PC-3 (cell line): Measurements from ENCODE around the gene DGCR2.

Experiments
- EZH2 ChIP-seq: fragments of 300-600 bp; sonication (generic); IDR thresholded peaks from one replicate; pipeline ENCODE4 v1.6.1; 2017; ENCODE audit warnings: antibody characterized with exemption, mild to moderate bottlenecking, low read length; ENCODE audit not compliant: unreplicated experiment
- EZH2phosphoT487 ChIP-seq: fragments of 300-600 bp; sonication (generic); IDR thresholded peaks from 2 replicates; pipeline ENCODE4 v1.6.1; 2018; ENCODE audit warnings: mild to moderate bottlenecking, antibody characterized with exemption, low read length, borderline replicate concordance
- TF ChIP-seq, protein P1 (sequence below): fragments of 300-600 bp; sonication (generic); conservative IDR thresholded peaks from 2 replicates; pipeline ENCODE4 v1.5.1; 2017; ENCODE audit warnings: antibody characterized with exemption, low read depth, mild to moderate bottlenecking, low read length

DNA sequence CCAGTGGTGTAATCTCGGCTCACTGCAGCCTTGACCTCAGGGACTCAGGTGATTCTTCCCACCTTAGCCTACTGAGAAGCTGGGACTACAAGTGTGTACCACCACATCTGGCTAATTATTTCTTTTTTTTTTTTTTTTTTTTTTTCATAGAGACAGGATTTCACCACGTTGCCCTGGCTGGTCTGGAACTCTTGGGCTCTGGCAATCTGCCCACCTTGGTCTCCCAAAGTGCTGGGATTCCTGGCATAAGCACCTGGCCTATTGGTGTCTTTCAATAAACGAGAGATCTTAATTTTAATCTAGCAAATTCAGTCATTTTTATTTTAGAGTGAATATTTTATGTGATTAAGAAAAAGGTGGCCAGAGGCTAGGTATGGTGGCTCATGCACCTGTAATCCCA lies 40.1 kb downstream of the DGCR2 start:
- TF ChIP-seq, protein P1, sequence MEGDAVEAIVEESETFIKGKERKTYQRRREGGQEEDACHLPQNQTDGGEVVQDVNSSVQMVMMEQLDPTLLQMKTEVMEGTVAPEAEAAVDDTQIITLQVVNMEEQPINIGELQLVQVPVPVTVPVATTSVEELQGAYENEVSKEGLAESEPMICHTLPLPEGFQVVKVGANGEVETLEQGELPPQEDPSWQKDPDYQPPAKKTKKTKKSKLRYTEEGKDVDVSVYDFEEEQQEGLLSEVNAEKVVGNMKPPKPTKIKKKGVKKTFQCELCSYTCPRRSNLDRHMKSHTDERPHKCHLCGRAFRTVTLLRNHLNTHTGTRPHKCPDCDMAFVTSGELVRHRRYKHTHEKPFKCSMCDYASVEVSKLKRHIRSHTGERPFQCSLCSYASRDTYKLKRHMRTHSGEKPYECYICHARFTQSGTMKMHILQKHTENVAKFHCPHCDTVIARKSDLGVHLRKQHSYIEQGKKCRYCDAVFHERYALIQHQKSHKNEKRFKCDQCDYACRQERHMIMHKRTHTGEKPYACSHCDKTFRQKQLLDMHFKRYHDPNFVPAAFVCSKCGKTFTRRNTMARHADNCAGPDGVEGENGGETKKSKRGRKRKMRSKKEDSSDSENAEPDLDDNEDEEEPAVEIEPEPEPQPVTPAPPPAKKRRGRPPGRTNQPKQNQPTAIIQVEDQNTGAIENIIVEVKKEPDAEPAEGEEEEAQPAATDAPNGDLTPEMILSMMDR, result no peak
- TF ChIP-seq EZH2, result no peak
- TF ChIP-seq EZH2phosphoT487, result no peak
